Activated T-cell treated with anti-CD3 and anti-CD28 coated beads, Interleukin-2, amount 50 U/mL, for 24 hours (primary cell): ENCODE results near the gene TTC27.
"Not testable (repeated sequence)": the region's sequence is repeated elsewhere in the genome, so short reads cannot be mapped to it uniquely, and the experiment has no call there.

Experiments used
- DNase-seq: peaks from one replicate; pipeline ENCODE4 v3.0.0-alpha.2; 2020
- H3K27ac Mint-ChIP-seq: 2 replicates; pipeline ENCODE4 v1.8.0; 2020; ENCODE audit warnings: mild to moderate bottlenecking, mixed read lengths
- H3K27me3 Mint-ChIP-seq: 2 replicates; pipeline ENCODE4 v1.8.0; 2020; ENCODE audit warnings: mixed read lengths
- H3K36me3 Mint-ChIP-seq: 2 replicates; pipeline ENCODE4 v1.8.0; 2020; ENCODE audit warnings: low read depth, mixed read lengths
- H3K4me1 Mint-ChIP-seq: 2 replicates; pipeline ENCODE4 v1.8.0; 2020; ENCODE audit warnings: low read depth, mixed read lengths
- H3K4me3 Mint-ChIP-seq: 2 replicates; pipeline ENCODE4 v1.8.0; 2020; ENCODE audit warnings: mild to moderate bottlenecking, moderate library complexity, mixed read lengths
- H3K9me3 Mint-ChIP-seq: 2 replicates; pipeline ENCODE4 v1.8.0; 2020; ENCODE audit warnings: mixed read lengths

TTC27 gene

GRCh38 chr2:32719933-32720716, 92.3 kb downstream of the TTC27 start:
- Mint-ChIP-seq H3K36me3 (peaks cover 66% of the 10 kb centered on the region), H3K4me1 (peaks cover 15% of the 10 kb centered on the region), H3K4me3 (no peak overlapping the region), H3K27ac (no peak overlapping the region), H3K9me3 (no peaks in the 10 kb centered on the region), H3K27me3 (no peaks in the 10 kb centered on the region)
- DNase-seq, result no peak

DNA sequence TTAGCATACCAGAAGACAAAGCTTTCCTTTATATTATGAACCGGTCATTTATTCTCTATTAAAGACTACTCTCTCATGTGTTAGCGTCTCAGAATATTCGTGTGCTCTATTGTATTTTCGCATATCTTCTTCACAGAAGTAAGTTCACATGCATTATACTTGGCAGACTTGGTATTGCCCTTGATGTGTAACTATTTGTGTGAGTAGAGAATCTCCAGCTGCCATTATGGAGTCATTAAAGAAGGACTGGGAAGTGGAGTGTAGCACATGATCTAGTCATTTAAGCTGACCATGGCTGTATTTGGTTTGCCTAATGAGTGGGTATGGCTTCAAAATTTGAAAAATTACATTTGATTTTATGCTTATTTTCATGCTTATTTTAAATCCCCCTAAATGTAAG, 92.9 kb downstream of the TTC27 start:
- H3K36me3 Mint-ChIP-seq, result peaks cover 70% of the 10 kb centered on the region
- no peaks in the 10 kb centered on the region for H3K9me3 Mint-ChIP-seq
- no peaks in the 10 kb centered on the region for H3K27me3 Mint-ChIP-seq
- peaks cover 9% of the 10 kb centered on the region for H3K4me1 Mint-ChIP-seq
- no peak for DNase-seq
- no peak overlapping the region for H3K4me3 Mint-ChIP-seq
- H3K27ac Mint-ChIP-seq, result no peak overlapping the region

DNA sequence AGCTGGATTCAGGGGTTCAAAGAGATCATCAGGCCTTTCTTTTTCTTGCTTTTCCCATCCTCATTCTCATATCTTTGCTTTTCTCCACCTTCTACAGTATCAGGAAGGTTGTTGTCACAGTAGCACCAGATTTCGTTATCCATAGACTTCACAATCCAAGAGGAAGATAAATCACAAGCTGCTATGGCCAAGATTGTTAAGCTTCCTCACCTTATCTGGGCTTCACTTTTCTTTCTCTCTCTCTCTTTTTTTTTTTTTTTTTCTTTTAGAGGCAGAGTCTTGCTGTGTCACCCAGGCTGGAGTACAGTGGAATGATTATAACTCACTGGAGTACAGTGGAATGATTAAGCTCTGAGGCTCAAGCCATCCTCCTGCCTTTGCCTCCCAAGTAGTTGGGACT, 93.5 kb downstream of the TTC27 start:
- Mint-ChIP-seq H3K27me3 (no peaks in the 10 kb centered on the region), H3K27ac (no peak overlapping the region), H3K9me3 (peaks cover 3% of the 10 kb centered on the region), H3K4me1 (peaks cover 5% of the 10 kb centered on the region), H3K4me3 (no peak overlapping the region), H3K36me3 (peaks cover 76% of the 10 kb centered on the region)
- DNase-seq, result no peak

- Mint-ChIP-seq H3K27ac (no peak overlapping the region), H3K9me3 (peaks cover 4% of the 10 kb centered on the region), H3K4me1 (peaks cover 3% of the 10 kb centered on the region), H3K27me3 (no peaks in the 10 kb centered on the region), H3K4me3 (no peak overlapping the region), H3K36me3 (peaks cover 77% of the 10 kb centered on the region)
- no peak for DNase-seq
Observed at GRCh38 chr2:32723467-32724079, 95.7 kb downstream of the TTC27 start.

- not testable (repeated sequence) for H3K9me3 Mint-ChIP-seq, H3K4me3 Mint-ChIP-seq, H3K4me1 Mint-ChIP-seq, DNase-seq, H3K27ac Mint-ChIP-seq, H3K27me3 Mint-ChIP-seq
- peaks cover 70% of the 10 kb centered on the region for H3K36me3 Mint-ChIP-seq
Observed at GRCh38 chr2:32726678-32727077, 98.8 kb downstream of the TTC27 start.

DNA sequence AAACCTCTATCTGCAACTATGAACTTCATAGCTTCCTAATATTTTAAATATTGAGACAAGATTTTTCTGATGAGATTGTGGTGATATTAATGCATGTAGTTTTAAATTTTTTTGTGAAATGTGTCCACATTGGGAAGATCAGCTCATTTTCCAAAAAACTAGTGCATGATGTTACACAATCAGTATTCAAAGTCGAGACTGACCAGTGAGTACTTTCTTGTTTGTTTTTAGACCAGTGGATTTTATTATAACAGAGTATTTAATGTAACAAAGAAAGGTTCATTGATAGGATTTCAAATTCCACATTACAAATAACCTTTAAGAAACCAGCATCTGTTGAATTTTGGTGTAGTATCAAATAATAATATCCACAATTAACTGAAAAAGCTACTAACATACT, 99.3 kb downstream of the TTC27 start:
- Mint-ChIP-seq H3K27ac (no peak overlapping the region), H3K4me1 (peaks cover 6% of the 10 kb centered on the region), H3K36me3 (peaks cover 68% of the 10 kb centered on the region), H3K4me3 (no peak overlapping the region), H3K9me3 (peaks cover 4% of the 10 kb centered on the region), H3K27me3 (no peaks in the 10 kb centered on the region)
- DNase-seq, result no peak

DNA sequence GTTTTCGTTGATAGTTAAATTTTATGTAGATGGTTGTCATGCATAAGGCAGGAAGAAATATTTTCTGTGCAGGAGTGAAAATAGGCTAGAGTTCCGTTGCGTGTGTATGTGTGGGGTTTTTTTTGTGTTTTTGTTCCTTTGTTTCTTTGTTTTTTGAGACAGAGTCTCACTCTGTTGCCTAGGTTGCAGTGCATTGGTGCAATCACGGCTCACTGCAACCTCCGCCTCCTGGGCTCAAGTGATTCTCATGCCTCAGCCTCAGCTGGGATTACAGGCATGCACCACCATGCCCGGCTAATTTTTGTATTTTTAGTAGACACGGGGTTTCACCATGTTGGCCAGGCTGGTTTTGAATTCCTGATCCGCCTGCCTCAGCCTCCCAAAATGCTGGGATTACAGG, 103.1 kb downstream of the TTC27 start:
- DNase-seq, H3K4me3 Mint-ChIP-seq, H3K27ac Mint-ChIP-seq, H3K4me1 Mint-ChIP-seq, H3K27me3 Mint-ChIP-seq, H3K9me3 Mint-ChIP-seq: not testable (repeated sequence)
- peaks cover 56% of the 10 kb centered on the region for H3K36me3 Mint-ChIP-seq

GRCh38 chr2:32732120-32732519, 104.3 kb downstream of the TTC27 start:
- no peak overlapping the region for H3K4me3 Mint-ChIP-seq
- H3K27me3 Mint-ChIP-seq, result no peaks in the 10 kb centered on the region
- H3K36me3 Mint-ChIP-seq, result peaks cover 55% of the 10 kb centered on the region
- no peak overlapping the region for H3K27ac Mint-ChIP-seq
- DNase-seq, result no peak
- no peaks in the 10 kb centered on the region for H3K9me3 Mint-ChIP-seq
- H3K4me1 Mint-ChIP-seq, result peaks cover 4% of the 10 kb centered on the region

- no peaks in the 10 kb centered on the region for H3K9me3 Mint-ChIP-seq
- no peak overlapping the region for H3K27ac Mint-ChIP-seq
- no peak overlapping the region for H3K4me3 Mint-ChIP-seq
- H3K4me1 Mint-ChIP-seq, result peaks cover 4% of the 10 kb centered on the region
- H3K27me3 Mint-ChIP-seq, result no peaks in the 10 kb centered on the region
- DNase-seq, result no peak
- H3K36me3 Mint-ChIP-seq, result peaks cover 60% of the 10 kb centered on the region
Observed at GRCh38 chr2:32732912-32733472, 105.1 kb downstream of the TTC27 start.

GRCh38 chr2:32735348-32735747, 107.5 kb downstream of the TTC27 start:
- Mint-ChIP-seq H3K36me3 (peaks cover 64% of the 10 kb centered on the region), H3K27me3 (no peaks in the 10 kb centered on the region), H3K4me3 (no peak overlapping the region), H3K4me1 (peaks cover 4% of the 10 kb centered on the region), H3K27ac (no peak overlapping the region), H3K9me3 (no peaks in the 10 kb centered on the region)
- no peak for DNase-seq

DNA sequence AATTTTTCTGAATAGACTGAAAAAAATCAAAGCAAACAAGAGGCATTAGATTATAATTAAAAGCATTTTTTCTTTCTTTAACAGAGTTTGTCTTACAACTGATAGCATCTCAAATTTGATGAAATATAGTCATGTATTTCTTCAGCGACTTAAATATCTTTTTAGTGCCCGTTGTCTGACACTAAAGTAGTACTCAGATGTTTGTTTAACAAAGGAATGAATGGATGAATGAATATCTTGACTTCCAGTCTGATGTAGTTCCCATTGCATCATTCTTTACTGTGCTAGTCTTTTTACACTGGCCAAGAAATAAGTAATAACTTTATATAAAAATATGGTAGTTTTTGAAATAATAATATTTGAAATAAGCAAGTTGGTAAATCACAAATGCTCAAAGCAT, 111.1 kb downstream of the TTC27 start:
- Mint-ChIP-seq H3K9me3 (no peaks in the 10 kb centered on the region), H3K27me3 (no peaks in the 10 kb centered on the region), H3K4me1 (peaks cover 2% of the 10 kb centered on the region), H3K27ac (no peak overlapping the region), H3K4me3 (no peak overlapping the region), H3K36me3 (peaks cover 85% of the 10 kb centered on the region)
- DNase-seq, result no peak

- DNase-seq, result no peak
- H3K36me3 Mint-ChIP-seq, result peaks cover 89% of the 10 kb centered on the region
- peaks cover 4% of the 10 kb centered on the region for H3K9me3 Mint-ChIP-seq
- no peak overlapping the region for H3K4me3 Mint-ChIP-seq
- H3K27ac Mint-ChIP-seq, result no peak overlapping the region
- H3K27me3 Mint-ChIP-seq, result no peaks in the 10 kb centered on the region
- H3K4me1 Mint-ChIP-seq, result peaks cover 7% of the 10 kb centered on the region
Observed at GRCh38 chr2:32739664-32740063, 111.8 kb downstream of the TTC27 start.

- Mint-ChIP-seq H3K4me1 (peaks cover 12% of the 10 kb centered on the region), H3K27ac (no peak overlapping the region), H3K9me3 (peaks cover 4% of the 10 kb centered on the region)
Observed at GRCh38 chr2:32741575-32741974, 113.7 kb downstream of the TTC27 start.

DNA sequence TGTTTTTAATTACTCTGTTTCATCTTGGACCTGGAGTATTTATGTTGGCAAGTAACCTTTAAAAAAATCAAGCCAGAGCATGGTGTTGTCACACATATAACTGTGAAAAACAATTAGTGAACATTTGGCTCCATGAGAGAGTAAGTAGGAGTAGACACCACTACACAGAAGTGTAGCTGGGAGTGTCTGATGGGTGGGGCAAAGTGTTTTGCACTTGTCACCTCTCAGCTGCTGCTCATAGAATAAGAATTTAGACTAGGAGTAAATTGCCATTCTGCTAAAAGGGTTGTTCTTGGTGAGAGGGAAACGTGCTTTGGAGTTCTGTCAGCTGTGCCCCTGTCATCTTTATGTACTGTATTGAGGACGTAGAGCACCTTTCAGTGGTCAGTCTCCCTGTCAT, 114.5 kb downstream of the TTC27 start:
- no peak overlapping the region for H3K27ac Mint-ChIP-seq
- H3K4me3 Mint-ChIP-seq, result no peak overlapping the region
- H3K27me3 Mint-ChIP-seq, result no peaks in the 10 kb centered on the region
- DNase-seq, result no peak
- H3K4me1 Mint-ChIP-seq, result peaks cover 14% of the 10 kb centered on the region
- H3K9me3 Mint-ChIP-seq, result peaks cover 4% of the 10 kb centered on the region
- H3K36me3 Mint-ChIP-seq, result peaks cover 84% of the 10 kb centered on the region

More at GRCh38 chr2:32741575-32741974, 113.7 kb downstream of the TTC27 start:
- DNase-seq, result no peak
- Mint-ChIP-seq H3K27me3 (no peaks in the 10 kb centered on the region), H3K36me3 (peaks cover 84% of the 10 kb centered on the region), H3K4me3 (no peak overlapping the region)
